Right atrium auricular region (tissue), 2 donors: ENCODE data around the gene CT47A1. TPM values are rescaled to one million over a fixed set of nuclear protein-coding genes. Genes with fewer than 3 reads are reported as not detected.
A peak's percentile ranks its signal among the peaks of the same experiment; 100 is the strongest.
"Not testable (repeated sequence)": the region's sequence is repeated elsewhere in the genome, so short reads cannot be mapped to it uniquely, and the experiment has no call there.

Experiments used
- DNase-seq: peaks from one replicate; pipeline ENCODE4 v3.0.0-alpha.2; 2019; ENCODE audit warnings: low spot score
- H3K27ac ChIP-seq, 2 donors: fragments of 200-600 bp; sonication (generic); 1 replicate in 1 of 2; 2 replicates in 1 of 2; pipeline ENCODE4 v1.5.1; 2016 to 2019
- H3K27me3 ChIP-seq, 2 donors: fragments of 200-600 bp; sonication (generic); one replicate each; pipeline versions ENCODE4 v1.5.1 to v1.6.0; 2017 to 2019
- H3K36me3 ChIP-seq: fragments of 200-600 bp; sonication (generic); one replicate; pipeline ENCODE4 v1.5.1; 2016
- H3K4me1 ChIP-seq, 2 donors: fragments of 200-600 bp; sonication (generic); one replicate each; pipeline versions ENCODE4 v1.5.1 to v1.6.0; 2017 to 2019
- H3K4me3 ChIP-seq, 2 donors: fragments of 200-600 bp; sonication (generic); 1 replicate in 1 of 2; 2 replicates in 1 of 2; pipeline ENCODE4 v1.5.1; 2017 to 2019; ENCODE audit warnings: mild to moderate bottlenecking in 1 of 2, moderate library complexity in 1 of 2
- H3K9me3 ChIP-seq, 2 donors: fragments of 200-600 bp; sonication (generic); one replicate each; pipeline ENCODE4 v1.5.1; 2019
- total RNA-seq, 2 donors: library from RNA; depleted of rRNA; stranded (reverse); fragments of >200 nt; gene quantifications; one replicate each; pipeline ENCODE4 v1.1.0, GENCODE V29; 2016
- TF ChIP-seq, protein P1 (sequence below), 2 donors: fragments of 200-600 bp; sonication (generic); IDR thresholded peaks; one replicate each; pipeline ENCODE4 v1.5.1; 2019; ENCODE audit warnings: antibody characterized with exemption in 2 of 2

The CT47A1 gene
- total RNA-seq, 2 donors from 2014 or later: not detected

DNA sequence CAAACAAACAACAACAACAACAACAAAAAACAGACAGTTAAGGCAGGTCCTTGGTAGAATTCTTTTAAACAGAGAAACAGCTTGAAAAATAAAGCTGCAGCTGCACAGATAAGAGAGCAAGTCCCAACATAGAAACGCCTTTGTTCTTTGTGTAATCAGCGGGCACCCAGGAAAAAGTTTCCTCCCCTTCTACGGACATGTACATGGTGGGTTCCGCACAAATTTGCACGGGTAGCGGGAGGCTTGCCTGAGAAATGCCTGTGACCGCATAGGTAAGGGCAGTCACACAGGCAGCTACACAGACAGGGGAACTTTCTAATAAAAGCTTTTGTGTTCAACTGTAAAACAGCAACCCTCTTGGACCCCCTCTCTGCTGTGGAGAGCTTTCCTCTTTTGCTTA is 25.7 kb upstream of the CT47A1 start:
- TF ChIP-seq, protein P1, sequence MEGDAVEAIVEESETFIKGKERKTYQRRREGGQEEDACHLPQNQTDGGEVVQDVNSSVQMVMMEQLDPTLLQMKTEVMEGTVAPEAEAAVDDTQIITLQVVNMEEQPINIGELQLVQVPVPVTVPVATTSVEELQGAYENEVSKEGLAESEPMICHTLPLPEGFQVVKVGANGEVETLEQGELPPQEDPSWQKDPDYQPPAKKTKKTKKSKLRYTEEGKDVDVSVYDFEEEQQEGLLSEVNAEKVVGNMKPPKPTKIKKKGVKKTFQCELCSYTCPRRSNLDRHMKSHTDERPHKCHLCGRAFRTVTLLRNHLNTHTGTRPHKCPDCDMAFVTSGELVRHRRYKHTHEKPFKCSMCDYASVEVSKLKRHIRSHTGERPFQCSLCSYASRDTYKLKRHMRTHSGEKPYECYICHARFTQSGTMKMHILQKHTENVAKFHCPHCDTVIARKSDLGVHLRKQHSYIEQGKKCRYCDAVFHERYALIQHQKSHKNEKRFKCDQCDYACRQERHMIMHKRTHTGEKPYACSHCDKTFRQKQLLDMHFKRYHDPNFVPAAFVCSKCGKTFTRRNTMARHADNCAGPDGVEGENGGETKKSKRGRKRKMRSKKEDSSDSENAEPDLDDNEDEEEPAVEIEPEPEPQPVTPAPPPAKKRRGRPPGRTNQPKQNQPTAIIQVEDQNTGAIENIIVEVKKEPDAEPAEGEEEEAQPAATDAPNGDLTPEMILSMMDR (IDR thresholded peaks at IDR 0.05): no peak
- peaks cover 0 to 10% of the 10 kb centered on the region in 2 donors for H3K9me3 ChIP-seq
- DNase-seq: no peak
- no peak overlapping the region for H3K4me3 ChIP-seq
- H3K36me3 ChIP-seq: no peaks in the 10 kb centered on the region
- no peaks in the 10 kb centered on the region for H3K4me1 ChIP-seq
- H3K27me3 ChIP-seq: no peaks in the 10 kb centered on the region
- no peak overlapping the region for H3K27ac ChIP-seq

DNA sequence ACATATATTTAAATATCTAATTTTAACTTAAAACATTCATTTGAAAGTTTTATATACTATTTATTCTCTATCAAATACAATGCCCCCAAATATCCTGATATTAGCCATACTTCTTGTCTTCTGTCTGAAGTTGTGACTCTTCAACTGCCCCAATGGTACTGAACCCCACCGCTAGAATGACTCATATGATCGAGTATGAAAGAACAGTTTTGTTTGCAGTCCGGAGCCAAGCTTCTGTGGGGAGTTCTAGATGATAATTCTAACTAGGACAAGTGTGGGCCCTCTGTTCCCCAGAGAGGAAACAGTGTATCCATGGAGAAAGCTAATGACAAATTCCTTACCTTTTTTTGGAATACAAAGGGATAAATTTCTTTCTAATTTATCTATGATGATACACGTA is 24.7 kb upstream of the CT47A1 start:
- Histone ChIP-seq H3K27ac (no peak overlapping the region), H3K36me3 (no peaks in the 10 kb centered on the region), H3K4me1 (no peaks in the 10 kb centered on the region), H3K4me3 (no peak overlapping the region), H3K27me3 (no peaks in the 10 kb centered on the region), H3K9me3 (peaks cover 0 to 13% of the 10 kb centered on the region in 2 donors)
- TF ChIP-seq, protein P1 (IDR thresholded peaks at IDR 0.05): no peak
- no peak for DNase-seq

DNA sequence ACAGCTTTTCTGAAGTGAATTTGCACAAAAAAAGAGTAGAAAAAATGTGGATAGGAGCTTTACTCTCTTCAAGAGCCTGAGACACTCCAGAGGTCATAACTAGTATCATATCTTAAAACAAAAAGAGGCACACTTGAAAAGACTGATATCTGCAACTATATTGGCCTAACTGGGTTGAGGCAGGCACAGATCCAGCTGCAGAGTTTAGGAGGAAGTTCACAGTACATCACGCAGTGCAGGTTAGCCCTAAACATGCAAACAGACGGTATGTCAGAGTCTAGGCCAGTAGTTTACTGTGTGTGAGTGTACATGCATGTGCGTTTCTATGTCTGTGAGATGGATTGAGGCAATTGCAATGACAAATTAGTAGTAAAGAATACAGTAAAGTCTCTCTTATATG is 24.2 kb upstream of the CT47A1 start:
- H3K27me3 ChIP-seq: no peaks in the 10 kb centered on the region
- TF ChIP-seq, protein P1 (IDR thresholded peaks at IDR 0.05): no peak
- no peak overlapping the region for H3K27ac ChIP-seq
- DNase-seq: no peak
- H3K36me3 ChIP-seq: no peaks in the 10 kb centered on the region
- H3K4me1 ChIP-seq: no peaks in the 10 kb centered on the region
- no peak overlapping the region for H3K4me3 ChIP-seq
- H3K9me3 ChIP-seq: peaks cover 0 to 10% of the 10 kb centered on the region in 2 donors

DNA sequence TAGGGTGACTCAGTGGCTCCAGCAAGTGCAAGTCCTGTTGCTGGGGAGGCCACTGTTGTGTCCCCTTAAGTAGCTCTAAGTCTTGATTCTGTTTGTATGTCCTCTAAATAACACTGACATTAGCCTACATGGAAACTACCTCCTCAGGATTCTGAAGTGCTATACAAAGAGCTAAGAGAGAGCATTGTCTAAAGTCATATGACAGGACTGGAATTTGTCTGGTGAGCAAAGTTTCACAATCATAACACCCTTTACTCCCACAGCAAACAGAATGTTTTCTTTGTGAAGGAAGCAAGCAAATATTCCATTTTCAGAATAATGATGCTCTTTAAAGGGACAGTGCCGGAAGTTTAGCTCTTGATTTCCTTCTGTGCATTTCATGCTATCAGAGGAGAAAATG is 23.4 kb upstream of the CT47A1 start:
- Histone ChIP-seq H3K27ac (no peak overlapping the region), H3K4me1 (no peaks in the 10 kb centered on the region), H3K4me3 (no peak overlapping the region), H3K36me3 (no peaks in the 10 kb centered on the region), H3K9me3 (peaks cover 0 to 7% of the 10 kb centered on the region in 2 donors), H3K27me3 (no peaks in the 10 kb centered on the region)
- DNase-seq: no peak
- TF ChIP-seq, protein P1 (IDR thresholded peaks at IDR 0.05): no peak

DNA sequence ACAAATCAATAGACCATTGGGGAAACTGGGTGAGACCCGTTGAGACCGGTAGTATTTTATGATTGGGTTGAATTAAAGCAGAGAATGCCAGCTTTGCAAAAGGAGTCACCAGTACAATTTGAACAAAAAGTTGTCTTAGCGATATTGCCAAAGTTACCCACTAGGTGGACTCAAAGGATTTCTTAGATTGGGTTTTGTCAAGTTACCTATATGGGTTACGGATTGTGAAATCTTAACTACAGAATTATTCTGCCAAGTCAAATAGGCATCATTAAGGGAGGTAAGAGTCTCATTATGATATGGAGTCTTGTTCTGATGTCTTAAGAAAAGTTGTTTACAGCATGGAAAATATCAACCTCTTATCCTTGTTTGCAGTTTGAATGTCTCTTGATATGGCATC is 15.0 kb upstream of the CT47A1 start:
- TF ChIP-seq, protein P1 (IDR thresholded peaks at IDR 0.05): peak in 1 of 2 donors; percentile 27
- Histone ChIP-seq H3K27ac (no peak overlapping the region), H3K9me3 (no peaks in the 10 kb centered on the region), H3K27me3 (no peaks in the 10 kb centered on the region), H3K36me3 (no peaks in the 10 kb centered on the region), H3K4me1 (no peaks in the 10 kb centered on the region), H3K4me3 (no peak overlapping the region)
- no peak for DNase-seq

DNA sequence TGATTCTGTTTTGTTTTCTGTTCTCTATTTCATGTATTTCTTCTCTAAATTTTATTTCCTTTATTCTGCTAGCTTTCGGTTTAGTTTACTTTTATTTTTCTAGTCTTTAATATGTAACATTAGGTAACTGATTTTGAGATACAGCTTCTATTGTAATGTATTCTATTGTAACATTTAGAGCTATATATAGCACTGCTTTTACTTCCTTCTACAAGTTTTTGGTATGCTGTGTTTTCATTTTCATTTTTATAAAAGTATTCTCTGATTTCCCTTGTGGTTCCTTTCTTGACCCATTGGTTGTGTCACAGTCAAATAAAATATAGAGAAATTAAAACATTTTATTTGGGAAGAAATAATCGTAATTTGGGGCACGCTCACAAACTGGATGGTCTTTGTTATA is 13.9 kb upstream of the CT47A1 start:
- Histone ChIP-seq H3K4me3 (no peak overlapping the region), H3K27ac (no peak overlapping the region), H3K27me3 (no peaks in the 10 kb centered on the region), H3K9me3 (no peaks in the 10 kb centered on the region), H3K4me1 (no peaks in the 10 kb centered on the region), H3K36me3 (no peaks in the 10 kb centered on the region)
- TF ChIP-seq, protein P1 (IDR thresholded peaks at IDR 0.05): no peak
- DNase-seq: no peak

DNA sequence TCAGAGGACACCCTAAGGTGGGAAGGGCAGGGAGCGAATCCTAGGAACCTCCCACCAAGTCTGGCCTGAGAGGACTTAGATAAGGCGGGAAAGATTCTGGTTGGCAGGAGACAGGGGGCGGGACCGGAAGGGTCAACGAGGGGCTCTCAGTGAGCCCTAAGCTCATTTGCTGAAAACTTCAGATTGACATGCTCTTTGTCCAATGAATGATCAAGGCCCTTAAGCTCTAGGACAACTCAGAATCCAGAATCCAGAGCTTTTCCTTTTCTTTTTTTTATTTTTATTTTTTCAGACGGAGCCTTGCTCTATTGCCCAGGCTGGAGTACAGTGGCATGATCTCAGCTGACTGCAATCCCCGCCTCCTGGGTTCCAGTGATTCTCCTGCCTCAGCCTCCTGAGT is 29.1 kb downstream of the CT47A1 start, which contains the start of gene CT47A7:
TSS of gene CT47A7 (minus strand) at position 101 of the 400 bp plus-strand sequence. CDS start 255 bp downstream, outside the sequence.
- DNase-seq, H3K4me3 ChIP-seq, H3K27ac ChIP-seq, H3K27me3 ChIP-seq, H3K4me1 ChIP-seq, H3K9me3 ChIP-seq, H3K36me3 ChIP-seq: not testable (repeated sequence)
